H9 (cell line): ENCODE measurements around the gene CLK2. TPM values are rescaled to one million over a fixed set of nuclear protein-coding genes. Genes with fewer than 3 reads are reported as not detected.
A peak's percentile ranks its signal among the peaks of the same experiment; 100 is the strongest.

Source experiments
- DNase-seq: peaks from one replicate; pipeline ENCODE4 v3.0.0-alpha.2; 2017
- H2AFZ ChIP-seq: one replicate; pipeline ENCODE4 v1.6.1; 2013; ENCODE audit warnings: mild to moderate bottlenecking, low read length, control low read depth, moderate library complexity
- H2AK5ac ChIP-seq: 2 replicates; pipeline ENCODE4 v1.6.1; 2013; ENCODE audit warnings: low read length, control low read depth, mixed read lengths; ENCODE audit not compliant: insufficient read length
- H2BK120ac ChIP-seq: one replicate; pipeline ENCODE4 v1.6.1; 2013; ENCODE audit warnings: low read depth, mild to moderate bottlenecking, low read length, control low read depth, inconsistent platforms; ENCODE audit not compliant: poor library complexity, severe bottlenecking
- H2BK12ac ChIP-seq: 2 replicates; pipeline ENCODE4 v1.6.1; 2013; ENCODE audit warnings: low read length, control low read depth, mixed read lengths, low read depth; ENCODE audit not compliant: insufficient read length
- H2BK15ac ChIP-seq: 2 replicates; pipeline ENCODE4 v1.6.1; 2013; ENCODE audit warnings: low read depth, low read length, control low read depth
- H2BK20ac ChIP-seq: one replicate; pipeline ENCODE4 v1.6.1; 2013; ENCODE audit warnings: low read depth, mild to moderate bottlenecking, low read length, control low read depth, inconsistent platforms; ENCODE audit not compliant: poor library complexity, severe bottlenecking
- H2BK5ac ChIP-seq: 2 replicates; pipeline ENCODE4 v1.6.1; 2013; ENCODE audit warnings: low read length, control low read depth, mixed read lengths; ENCODE audit not compliant: insufficient read length
- H3K14ac ChIP-seq: 2 replicates; pipeline ENCODE4 v1.6.1; 2013; ENCODE audit warnings: low read length, control low read depth; ENCODE audit not compliant: insufficient read depth
- H3K18ac ChIP-seq: 2 replicates; pipeline ENCODE4 v1.6.1; 2013; ENCODE audit warnings: low read depth, mild to moderate bottlenecking, mixed read lengths, low read length, control low read depth; ENCODE audit not compliant: insufficient read length
- H3K23ac ChIP-seq: 2 replicates; pipeline ENCODE4 v1.6.1; 2013; ENCODE audit warnings: low read length, control low read depth, mixed read lengths, low read depth; ENCODE audit not compliant: insufficient read length
- H3K23me2 ChIP-seq: 2 replicates; pipeline ENCODE4 v1.6.1; 2013; ENCODE audit warnings: low read depth, mild to moderate bottlenecking, mixed read lengths, low read length, control low read depth; ENCODE audit not compliant: insufficient read length, poor library complexity, severe bottlenecking
- H3K27ac ChIP-seq: 2 replicates; pipeline ENCODE4 v1.5.1; 2013; ENCODE audit warnings: low read length, control low read depth, mixed read lengths, low read depth; ENCODE audit not compliant: insufficient read length
- H3K27me3 ChIP-seq: 2 replicates; pipeline ENCODE4 v1.6.1; 2013; ENCODE audit warnings: low read length, control low read depth, inconsistent platforms; ENCODE audit not compliant: insufficient read depth
- H3K4ac ChIP-seq: 2 replicates; pipeline ENCODE4 v1.6.1; 2013; ENCODE audit warnings: low read depth, mild to moderate bottlenecking, control low read depth, inconsistent platforms, low read length, moderate library complexity
- H3K4me1 ChIP-seq: 2 replicates; pipeline ENCODE4 v1.6.1; 2013; ENCODE audit warnings: low read length, control low read depth, inconsistent platforms; ENCODE audit not compliant: insufficient read depth
- H3K4me2 ChIP-seq: 2 replicates; pipeline ENCODE4 v1.6.1; 2013; ENCODE audit warnings: low read length, control low read depth, mixed read lengths; ENCODE audit not compliant: insufficient read length, insufficient read depth
- H3K56ac ChIP-seq: 2 replicates; pipeline ENCODE4 v1.6.1; 2013; ENCODE audit warnings: low read depth, mild to moderate bottlenecking, mixed read lengths, low read length, control low read depth; ENCODE audit not compliant: insufficient read length
- H3K79me1 ChIP-seq: 2 replicates; pipeline ENCODE4 v1.6.1; 2013; ENCODE audit warnings: low read depth, mild to moderate bottlenecking, moderate library complexity, low read length, control low read depth, inconsistent platforms; ENCODE audit not compliant: insufficient read depth, poor library complexity, severe bottlenecking
- H3K79me2 ChIP-seq: 2 replicates; pipeline ENCODE4 v1.6.1; 2013; ENCODE audit warnings: low read length, control low read depth, inconsistent platforms; ENCODE audit not compliant: insufficient read depth
- H3K9ac ChIP-seq: 2 replicates; pipeline ENCODE4 v1.6.1; 2013; ENCODE audit warnings: low read length, control low read depth, mixed read lengths; ENCODE audit not compliant: insufficient read length; ENCODE audit errors: extremely low read depth
- H3K9me3 ChIP-seq: one replicate; pipeline ENCODE4 v1.6.1; 2013; ENCODE audit warnings: low read depth, low read length, inconsistent platforms; ENCODE audit not compliant: control insufficient read depth
- H3T11ph ChIP-seq: one replicate; pipeline ENCODE4 v1.6.1; 2013; ENCODE audit warnings: mild to moderate bottlenecking, low read length, control low read depth, inconsistent platforms
- H4K20me1 ChIP-seq: one replicate; pipeline ENCODE4 v1.6.1; 2013; ENCODE audit not compliant: control insufficient read depth, insufficient read length, insufficient read depth
- H4K5ac ChIP-seq: 2 replicates; pipeline ENCODE4 v1.6.1; 2013; ENCODE audit warnings: low read depth, mild to moderate bottlenecking, mixed read lengths, low read length, control low read depth; ENCODE audit not compliant: insufficient read length
- H4K8ac ChIP-seq: replicated peaks from 2 replicates; pipeline ENCODE4 v1.6.1; 2013; ENCODE audit warnings: low read length, control low read depth, mixed read lengths, low read depth; ENCODE audit not compliant: insufficient read length
- H4K91ac ChIP-seq: 2 replicates; pipeline ENCODE4 v1.6.1; 2013; ENCODE audit warnings: low read depth, mild to moderate bottlenecking, moderate library complexity, mixed read lengths, low read length, control low read depth; ENCODE audit not compliant: insufficient read length
- H3K27ac Mint-ChIP-seq, 3 experiments: 2 replicates in 2 of 3; 3 replicates in 1 of 3; pipeline ENCODE4 v1.8.0; 2020 to 2021; ENCODE audit warnings: mixed read lengths in 3 of 3, mild to moderate bottlenecking in 1 of 3, moderate library complexity in 1 of 3
- H3K27me3 Mint-ChIP-seq: 2 replicates; pipeline ENCODE4 v1.8.0; 2021; ENCODE audit warnings: low read depth, mild to moderate bottlenecking, moderate library complexity, mixed read lengths
- H3K36me3 Mint-ChIP-seq, 3 experiments: 2 replicates in 2 of 3; 3 replicates in 1 of 3; pipeline ENCODE4 v1.8.0; 2020 to 2021; ENCODE audit warnings: low read depth in 3 of 3, mixed read lengths in 3 of 3; ENCODE audit not compliant: insufficient read depth in 1 of 3
- H3K4me1 Mint-ChIP-seq, 2 experiments: 2 replicates each; pipeline ENCODE4 v1.8.0; 2020; ENCODE audit warnings: mixed read lengths in 2 of 2
- H3K4me3 Mint-ChIP-seq, 2 experiments: 2 replicates in 1 of 2; 3 replicates in 1 of 2; pipeline ENCODE4 v1.8.0; 2020 to 2021; ENCODE audit warnings: mild to moderate bottlenecking in 2 of 2, mixed read lengths in 2 of 2, moderate library complexity in 1 of 2
- H3K9me3 Mint-ChIP-seq, 2 experiments: 2 replicates in 1 of 2; 3 replicates in 1 of 2; pipeline ENCODE4 v1.8.0; 2020; ENCODE audit warnings: mild to moderate bottlenecking in 2 of 2, mixed read lengths in 2 of 2, moderate library complexity in 1 of 2
- whole genome bisulfite sequencing: extraction: QIAGEN DNeasy Blood & Tissue Kit; methylation state at CpG from one replicate; pipeline ENCODE4 v1.1.7; 2013; ENCODE audit warnings: missing lambda C conversion rate, low lambda C conversion rate, mixed read lengths; ENCODE audit not compliant: insufficient read length; ENCODE audit errors: extremely low coverage; 5-methylcytosine and 5-hydroxymethylcytosine counted together
- total RNA-seq: library from RNA; stranded (reverse); gene quantifications from 2 replicates; pipeline ENCODE4 v1.2.1, GENCODE V29; 2021
- TF ChIP-seq, protein P1 (sequence below): fragments of 200-600 bp; sonication (generic); conservative IDR thresholded peaks from 3 replicates; pipeline ENCODE4 v1.8.0; 2021; ENCODE audit warnings: antibody characterized with exemption, mild to moderate bottlenecking

Gene CLK2
- total RNA-seq, 1 experiment from 2014 or later = 77.5 TPM

GRCh38 chr1:155284476-155284875, 11.2 kb upstream of the CLK2 start:
- no peaks in the 10 kb centered on the region for H3K27me3 Mint-ChIP-seq
- H3K36me3 Mint-ChIP-seq = peaks cover 4 to 12% (median 8%) of the 10 kb centered on the region in 3 experiments; a peak in 5 of 7 replicates
- Histone ChIP-seq H2BK20ac (no peak overlapping the region), H3K9ac (no peak overlapping the region), H2BK12ac (no peak overlapping the region), H3K9me3 (no peaks in the 10 kb centered on the region), H4K91ac (no peak overlapping the region), H2AK5ac (no peak overlapping the region), H2BK5ac (no peak overlapping the region), H3K4me2 (no peak overlapping the region), H2BK120ac (no peak overlapping the region), H3K4ac (no peak overlapping the region), H3K27me3 (no peaks in the 10 kb centered on the region), H2BK15ac (no peak overlapping the region; the same call in 1 of the 2 replicates), H3K27ac (no peak overlapping the region), H3K56ac (no peak overlapping the region), H4K20me1 (no peaks in the 10 kb centered on the region), H3K4me1 (no peaks in the 10 kb centered on the region), H3K79me2 (no peaks in the 10 kb centered on the region), H2AFZ (no peak overlapping the region), H4K8ac (no peak overlapping the region), H4K5ac (no peak overlapping the region), H3K14ac (no peak overlapping the region), H3K79me1 (no peaks in the 10 kb centered on the region), H3K23ac (no peak overlapping the region), H3T11ph (no peak overlapping the region), H3K23me2 (peaks cover 3% of the 10 kb centered on the region), H3K18ac (no peak overlapping the region)
- H3K4me1 Mint-ChIP-seq = peaks cover 2 to 5% of the 10 kb centered on the region in 2 experiments
- H3K27ac Mint-ChIP-seq = peak overlapping the region in 1 of 3 experiments; percentile 21; a peak in 1 of 7 replicates
- no peaks in the 10 kb centered on the region for H3K9me3 Mint-ChIP-seq
- TF ChIP-seq, protein P1, sequence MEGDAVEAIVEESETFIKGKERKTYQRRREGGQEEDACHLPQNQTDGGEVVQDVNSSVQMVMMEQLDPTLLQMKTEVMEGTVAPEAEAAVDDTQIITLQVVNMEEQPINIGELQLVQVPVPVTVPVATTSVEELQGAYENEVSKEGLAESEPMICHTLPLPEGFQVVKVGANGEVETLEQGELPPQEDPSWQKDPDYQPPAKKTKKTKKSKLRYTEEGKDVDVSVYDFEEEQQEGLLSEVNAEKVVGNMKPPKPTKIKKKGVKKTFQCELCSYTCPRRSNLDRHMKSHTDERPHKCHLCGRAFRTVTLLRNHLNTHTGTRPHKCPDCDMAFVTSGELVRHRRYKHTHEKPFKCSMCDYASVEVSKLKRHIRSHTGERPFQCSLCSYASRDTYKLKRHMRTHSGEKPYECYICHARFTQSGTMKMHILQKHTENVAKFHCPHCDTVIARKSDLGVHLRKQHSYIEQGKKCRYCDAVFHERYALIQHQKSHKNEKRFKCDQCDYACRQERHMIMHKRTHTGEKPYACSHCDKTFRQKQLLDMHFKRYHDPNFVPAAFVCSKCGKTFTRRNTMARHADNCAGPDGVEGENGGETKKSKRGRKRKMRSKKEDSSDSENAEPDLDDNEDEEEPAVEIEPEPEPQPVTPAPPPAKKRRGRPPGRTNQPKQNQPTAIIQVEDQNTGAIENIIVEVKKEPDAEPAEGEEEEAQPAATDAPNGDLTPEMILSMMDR = no peak
- no CpG with 5 or more reads among the region's 12 CpGs for WGBS
- no peak overlapping the region for H3K4me3 Mint-ChIP-seq
- no peak for DNase-seq
